SH-SY5Y (cell line): ENCODE measurements around the gene ATP9B.

Experiments
- GATA2 ChIP-seq: IDR thresholded peaks from 2 replicates; pipeline ENCODE4 v1.6.1; 2011; ENCODE audit warnings: mild to moderate bottlenecking, low read depth, low read length
- GATA3 ChIP-seq: IDR thresholded peaks from 2 replicates; pipeline ENCODE4 v1.6.1; 2011; ENCODE audit warnings: low read depth, mild to moderate bottlenecking, low read length, moderate library complexity

GRCh38 chr18:79218605-79219190 is 149.5 kb downstream of the ATP9B start:
- TF ChIP-seq GATA3 (no peak), GATA2 (no peak)
